ENCODE data around the gene SPINK1.
"Not testable (repeated sequence)": the region's sequence is repeated elsewhere in the genome, so short reads cannot be mapped to it uniquely, and the experiment has no call there.

The SPINK1 gene

GRCh38 chr5:147869892-147870291 lies 38.4 kb upstream of the SPINK1 start:
- H3K36me3 ChIP-seq (ENCODE audit: insufficient read depth, low read length) = peaks cover 37% of the 10 kb centered on the region
- not testable (repeated sequence) for H3K9me3 ChIP-seq (ENCODE audit: insufficient read depth, low read depth, low read length); H3K27me3 ChIP-seq (ENCODE audit: insufficient read depth, low read length)
- peak overlapping the region; percentile 41 for H3K4me3 ChIP-seq (ENCODE audit: low read length)
- H3K27ac ChIP-seq (ENCODE audit: low read depth, low read length) = peak overlapping the region; percentile 99
- peak overlapping the region; percentile 87 for H3K9ac ChIP-seq (ENCODE audit: low read depth, low read length)
- 8% methylated on average over 3 of the region's 6 CpGs for WGBS
- peaks cover 20% of the 10 kb centered on the region for H3K4me1 ChIP-seq (ENCODE audit: insufficient read depth, low read length)

DNA sequence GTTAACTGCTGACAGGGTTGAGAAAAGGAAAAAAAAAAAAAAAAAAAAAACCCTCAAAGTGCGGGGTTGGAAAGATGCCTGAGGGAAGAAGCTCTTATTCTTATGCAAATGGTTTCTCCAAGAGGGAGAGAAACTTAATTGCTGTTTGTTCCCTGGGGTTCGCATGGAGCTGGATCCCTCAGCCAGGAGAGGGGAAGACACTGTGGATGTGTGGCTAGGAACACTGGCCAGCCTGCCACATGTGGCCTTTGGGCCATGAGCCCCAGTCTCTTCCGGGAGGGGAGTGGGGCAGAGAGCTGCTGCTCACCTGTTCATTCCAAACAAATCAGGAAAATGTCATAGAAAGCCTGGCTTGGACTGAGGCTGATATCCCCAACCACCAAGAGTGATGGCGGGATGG lies 37.6 kb upstream of the SPINK1 start:
- Histone ChIP-seq H3K9me3 (ENCODE audit: insufficient read depth, low read depth, low read length) (no peaks in the 10 kb centered on the region), H3K27me3 (ENCODE audit: insufficient read depth, low read length) (peaks cover 8% of the 10 kb centered on the region; the same call in 1 of the 2 replicates), H3K4me3 (ENCODE audit: low read length) (peak overlapping the region; percentile 41), H3K36me3 (ENCODE audit: insufficient read depth, low read length) (peaks cover 44% of the 10 kb centered on the region), H3K4me1 (ENCODE audit: insufficient read depth, low read length) (peaks cover 21% of the 10 kb centered on the region), H3K27ac (ENCODE audit: low read depth, low read length) (peak overlapping the region; percentile 99), H3K9ac (ENCODE audit: low read depth, low read length) (peak overlapping the region; percentile 87)
- 3% methylated on average over 4 of the region's 4 CpGs for WGBS

- Histone ChIP-seq H3K36me3 (ENCODE audit: insufficient read depth, low read length) (peaks cover 42% of the 10 kb centered on the region), H3K4me1 (ENCODE audit: insufficient read depth, low read length) (peaks cover 58% of the 10 kb centered on the region), H3K9ac (ENCODE audit: low read depth, low read length) (no peak overlapping the region), H3K27me3 (ENCODE audit: insufficient read depth, low read length) (no peaks in the 10 kb centered on the region), H3K9me3 (ENCODE audit: insufficient read depth, low read depth, low read length) (no peaks in the 10 kb centered on the region), H3K4me3 (ENCODE audit: low read length) (no peak overlapping the region), H3K27ac (ENCODE audit: low read depth, low read length) (peak overlapping the region; percentile 69; the same call in 1 of the 2 replicates)
- 96% methylated on average over 3 of the region's 3 CpGs for WGBS
Observed at GRCh38 chr5:147863454-147864158, 32.1 kb upstream of the SPINK1 start.

DNA sequence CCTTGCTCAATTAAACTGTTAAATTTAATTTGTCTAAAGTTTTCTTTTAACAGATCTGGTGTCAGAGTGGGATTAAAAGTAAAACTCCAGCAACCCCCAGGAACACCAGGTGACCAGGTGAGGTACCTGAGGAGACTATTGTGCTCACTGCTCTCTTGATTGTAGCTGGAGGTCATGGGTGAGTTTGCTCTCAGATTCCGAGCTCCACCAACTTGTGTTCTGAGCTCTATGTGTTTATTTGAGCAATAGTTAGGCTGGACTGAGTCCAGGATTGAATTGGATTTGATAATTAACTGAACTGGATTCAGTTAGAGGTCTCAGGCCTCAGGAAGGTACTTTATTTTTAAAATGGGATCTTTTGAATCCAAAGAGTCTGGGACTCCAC lies 29.2 kb upstream of the SPINK1 start:
- Histone ChIP-seq H3K4me3 (ENCODE audit: low read length) (no peak overlapping the region), H3K4me1 (ENCODE audit: insufficient read depth, low read length) (peaks cover 66% of the 10 kb centered on the region)

GRCh38 chr5:147859962-147860640 lies 28.6 kb upstream of the SPINK1 start:
- Histone ChIP-seq H3K4me1 (ENCODE audit: insufficient read depth, low read length) (peaks cover 66% of the 10 kb centered on the region), H3K4me3 (ENCODE audit: low read length) (no peak overlapping the region), H3K36me3 (ENCODE audit: insufficient read depth, low read length) (peaks cover 30% of the 10 kb centered on the region), H3K27ac (ENCODE audit: low read depth, low read length) (peak overlapping the region; percentile 69), H3K9me3 (ENCODE audit: insufficient read depth, low read depth, low read length) (no peaks in the 10 kb centered on the region), H3K27me3 (ENCODE audit: insufficient read depth, low read length) (no peaks in the 10 kb centered on the region), H3K9ac (ENCODE audit: low read depth, low read length) (no peak overlapping the region)
- WGBS = 88% methylated on average over 3 of the region's 3 CpGs

More for the DNA sequence above, 29.2 kb upstream of the SPINK1 start:
- WGBS = 84% methylated on average over 1 of the region's 1 CpG
- Histone ChIP-seq H3K27ac (ENCODE audit: low read depth, low read length) (peak overlapping the region; percentile 69; the same call in 1 of the 2 replicates), H3K9ac (ENCODE audit: low read depth, low read length) (no peak overlapping the region), H3K9me3 (ENCODE audit: insufficient read depth, low read depth, low read length) (no peaks in the 10 kb centered on the region), H3K27me3 (ENCODE audit: insufficient read depth, low read length) (no peaks in the 10 kb centered on the region), H3K36me3 (ENCODE audit: insufficient read depth, low read length) (peaks cover 30% of the 10 kb centered on the region)

- 82% methylated on average over 1 of the region's 1 CpG for WGBS
- Histone ChIP-seq H3K4me1 (ENCODE audit: insufficient read depth, low read length) (peaks cover 64% of the 10 kb centered on the region), H3K36me3 (ENCODE audit: insufficient read depth, low read length) (peaks cover 17% of the 10 kb centered on the region), H3K27ac (ENCODE audit: low read depth, low read length) (peak overlapping the region; percentile 11; the same call in 1 of the 2 replicates), H3K9me3 (ENCODE audit: insufficient read depth, low read depth, low read length) (no peaks in the 10 kb centered on the region), H3K27me3 (ENCODE audit: insufficient read depth, low read length) (no peaks in the 10 kb centered on the region), H3K9ac (ENCODE audit: low read depth, low read length) (no peak overlapping the region), H3K4me3 (ENCODE audit: low read length) (no peak overlapping the region)
Observed at GRCh38 chr5:147858565-147858964, 27.1 kb upstream of the SPINK1 start.

GRCh38 chr5:147857302-147858129 lies 26.0 kb upstream of the SPINK1 start:
- Histone ChIP-seq H3K9ac (ENCODE audit: low read depth, low read length) (no peak overlapping the region), H3K27me3 (ENCODE audit: insufficient read depth, low read length) (no peaks in the 10 kb centered on the region), H3K4me1 (ENCODE audit: insufficient read depth, low read length) (peaks cover 55% of the 10 kb centered on the region), H3K4me3 (ENCODE audit: low read length) (no peak overlapping the region), H3K27ac (ENCODE audit: low read depth, low read length) (peak overlapping the region; percentile 11; the same call in 1 of the 2 replicates), H3K9me3 (ENCODE audit: insufficient read depth, low read depth, low read length) (no peaks in the 10 kb centered on the region), H3K36me3 (ENCODE audit: insufficient read depth, low read length) (peaks cover 7% of the 10 kb centered on the region)
- 2% methylated on average over 2 of the region's 2 CpGs for WGBS

DNA sequence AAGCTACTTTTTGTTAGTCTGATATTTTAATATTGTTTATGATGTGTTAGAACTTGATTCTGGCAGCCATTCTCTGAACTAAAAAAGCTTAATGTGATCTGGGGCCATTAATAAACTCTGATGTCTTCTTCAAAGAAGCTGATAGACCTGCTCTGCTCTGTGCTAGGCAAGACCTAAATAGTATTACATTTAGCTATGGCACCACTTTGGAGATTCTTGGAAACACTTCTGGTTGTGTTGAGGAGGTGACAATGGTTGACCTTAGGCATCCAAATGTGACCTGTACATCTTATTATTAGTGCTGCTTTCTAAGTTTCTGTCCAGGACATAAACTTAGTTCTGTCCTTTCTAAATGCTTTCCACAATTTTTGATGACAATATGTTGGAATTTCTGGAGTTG lies 25.3 kb upstream of the SPINK1 start:
- Histone ChIP-seq H3K36me3 (ENCODE audit: insufficient read depth, low read length) (0 out of 2 replicates have a peak, but pooled peaks cover 2% of the 10 kb centered on the region), H3K4me3 (ENCODE audit: low read length) (no peak overlapping the region), H3K9me3 (ENCODE audit: insufficient read depth, low read depth, low read length) (no peaks in the 10 kb centered on the region), H3K27ac (ENCODE audit: low read depth, low read length) (peak overlapping the region; percentile 5; the same call in 1 of the 2 replicates), H3K27me3 (ENCODE audit: insufficient read depth, low read length) (no peaks in the 10 kb centered on the region), H3K9ac (ENCODE audit: low read depth, low read length) (no peak overlapping the region), H3K4me1 (ENCODE audit: insufficient read depth, low read length) (peaks cover 48% of the 10 kb centered on the region)

- WGBS = 69% methylated on average over 4 of the region's 4 CpGs
- no peak overlapping the region for H3K9ac ChIP-seq (ENCODE audit: low read depth, low read length)
- H3K27ac ChIP-seq (ENCODE audit: low read depth, low read length) = no peak overlapping the region
- 0 out of 2 replicates have a peak, but pooled peaks cover 2% of the 10 kb centered on the region for H3K36me3 ChIP-seq (ENCODE audit: insufficient read depth, low read length)
- H3K27me3 ChIP-seq (ENCODE audit: insufficient read depth, low read length) = no peaks in the 10 kb centered on the region
- H3K9me3 ChIP-seq (ENCODE audit: insufficient read depth, low read depth, low read length) = no peaks in the 10 kb centered on the region
- peaks cover 38% of the 10 kb centered on the region for H3K4me1 ChIP-seq (ENCODE audit: insufficient read depth, low read length)
- H3K4me3 ChIP-seq (ENCODE audit: low read length) = no peak overlapping the region
Observed at GRCh38 chr5:147855774-147856069, 24.3 kb upstream of the SPINK1 start.

- no peaks in the 10 kb centered on the region for H3K9me3 ChIP-seq (ENCODE audit: insufficient read depth, low read depth, low read length)
- H3K4me3 ChIP-seq (ENCODE audit: low read length) = no peak overlapping the region
- H3K4me1 ChIP-seq (ENCODE audit: insufficient read depth, low read length) = peaks cover 32% of the 10 kb centered on the region
- 84% methylated on average over 9 of the region's 11 CpGs for WGBS
- H3K36me3 ChIP-seq (ENCODE audit: insufficient read depth, low read length) = no peaks in the 10 kb centered on the region
- no peak overlapping the region for H3K9ac ChIP-seq (ENCODE audit: low read depth, low read length)
- H3K27me3 ChIP-seq (ENCODE audit: insufficient read depth, low read length) = no peaks in the 10 kb centered on the region
- H3K27ac ChIP-seq (ENCODE audit: low read depth, low read length) = no peak overlapping the region
Observed at GRCh38 chr5:147854894-147855773, 23.7 kb upstream of the SPINK1 start.

All from HUES64 (cell line).